ENCODE results near the gene GRAMD1B.

GRAMD1B gene

DNA sequence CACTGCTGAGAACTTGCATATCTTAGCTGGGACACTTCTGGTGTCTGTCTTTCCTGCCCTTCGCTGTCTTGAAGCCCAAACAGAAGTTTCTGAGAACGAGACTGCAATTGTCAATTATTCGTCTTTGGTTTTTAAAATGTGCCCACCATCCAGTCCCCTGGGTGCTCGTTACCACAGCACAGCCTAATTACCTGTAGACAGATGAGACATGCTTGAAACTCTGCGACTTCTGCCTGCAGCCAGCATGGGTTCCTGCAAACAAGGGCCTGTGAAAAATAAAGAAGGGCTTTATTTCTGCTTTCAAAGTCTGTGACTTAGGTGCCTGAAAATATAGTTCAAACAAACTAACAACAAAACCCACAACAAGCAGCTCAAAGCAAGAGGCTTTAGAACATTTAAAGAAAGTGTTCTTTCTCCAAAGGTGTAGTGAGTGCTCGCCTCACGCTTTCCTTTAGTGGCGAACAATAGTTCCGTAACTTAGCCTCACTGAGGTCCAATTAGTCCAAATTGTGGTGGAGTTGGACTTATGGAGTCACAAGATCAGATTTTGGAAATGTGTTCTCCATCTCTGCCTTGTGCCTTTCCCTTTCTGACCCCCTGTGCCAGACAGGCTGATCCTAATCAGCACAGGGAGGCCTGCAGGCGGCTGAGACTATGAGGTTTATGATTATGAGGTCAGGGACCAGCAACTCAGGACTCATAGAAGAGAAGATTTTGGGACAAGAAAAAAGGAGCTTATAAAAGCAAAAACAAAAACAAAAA is 20.4 kb upstream of the GRAMD1B start:
- no peak for DNase-seq

DNA sequence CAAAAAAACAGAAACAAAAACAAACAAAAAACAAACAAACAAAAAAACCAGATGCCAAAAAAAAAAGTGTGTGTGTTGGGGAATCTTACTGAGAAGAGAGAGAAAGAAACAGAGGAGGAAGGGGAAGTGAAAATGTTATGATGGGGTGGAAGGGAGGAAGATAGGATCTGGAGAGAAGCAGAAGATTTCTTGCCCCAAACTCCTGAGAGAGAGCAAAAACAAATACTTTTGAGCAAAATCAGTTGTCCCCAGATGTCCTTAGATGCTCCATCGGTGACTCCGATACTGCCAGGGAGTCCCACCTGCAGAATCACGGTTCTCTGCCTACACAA is 19.9 kb upstream of the GRAMD1B start:
- no peak for DNase-seq

- no peak for DNase-seq
Observed at GRCh38 chr11:123413636-123414035, 16.4 kb upstream of the GRAMD1B start.

DNA sequence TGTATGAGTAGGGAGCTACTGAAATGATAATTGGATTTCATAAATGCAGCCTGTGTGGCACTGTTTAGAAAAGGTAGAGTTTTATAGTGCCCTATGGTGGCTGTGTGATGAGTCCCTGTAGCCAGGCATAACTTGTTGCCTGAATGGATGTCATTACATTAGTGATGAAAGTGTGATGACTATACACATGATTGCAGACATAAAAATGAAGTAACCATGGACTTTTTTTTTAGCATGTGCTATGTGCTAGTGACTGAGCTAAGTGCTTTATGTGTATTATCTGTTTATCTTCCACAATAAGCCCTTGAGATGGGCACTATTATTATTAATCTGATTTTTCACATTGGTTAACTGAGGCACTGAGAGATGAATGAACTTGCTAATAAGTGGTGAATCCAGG is 13.5 kb upstream of the GRAMD1B start:
- DNase-seq = no peak

GRCh38 chr11:123418351-123419114 is 11.5 kb upstream of the GRAMD1B start:
- no peak for DNase-seq

DNA sequence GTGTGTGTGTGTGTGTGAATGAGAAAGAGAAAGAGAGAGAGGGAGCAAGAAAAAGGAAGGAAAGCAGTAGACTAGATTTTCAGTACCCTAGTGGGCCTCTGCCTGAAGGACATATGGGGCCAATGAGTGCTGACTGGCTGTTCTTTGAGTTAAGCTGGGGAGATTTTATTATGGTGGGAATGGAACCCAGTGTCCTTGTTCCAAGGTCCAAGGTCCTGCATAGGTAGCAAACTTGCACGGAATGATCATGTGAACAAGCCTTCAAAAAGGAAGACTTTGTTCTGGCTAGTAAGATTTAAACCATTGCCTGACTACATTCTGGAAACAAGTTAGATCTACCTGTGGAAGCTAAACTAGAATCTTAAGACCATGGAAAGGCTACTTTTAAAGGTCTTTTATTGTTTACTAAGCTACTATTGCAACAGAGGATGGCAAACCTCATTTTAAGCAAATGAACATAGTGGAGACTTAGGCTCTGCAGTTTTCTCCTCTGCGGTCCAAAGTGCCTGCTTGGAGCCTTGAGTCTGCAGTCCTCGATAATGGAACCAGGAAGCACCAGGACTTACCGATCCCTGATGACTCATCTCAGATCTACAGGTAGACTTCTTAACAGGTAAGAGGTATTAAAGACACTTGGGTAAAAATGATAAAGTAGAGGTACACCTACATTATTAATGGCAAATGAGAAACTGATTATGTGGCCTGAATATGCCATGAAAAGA is 10.2 kb upstream of the GRAMD1B start:
- DNase-seq = no peak

GRCh38 chr11:123421589-123421988 is 8.5 kb upstream of the GRAMD1B start:
- no peak for DNase-seq

DNA sequence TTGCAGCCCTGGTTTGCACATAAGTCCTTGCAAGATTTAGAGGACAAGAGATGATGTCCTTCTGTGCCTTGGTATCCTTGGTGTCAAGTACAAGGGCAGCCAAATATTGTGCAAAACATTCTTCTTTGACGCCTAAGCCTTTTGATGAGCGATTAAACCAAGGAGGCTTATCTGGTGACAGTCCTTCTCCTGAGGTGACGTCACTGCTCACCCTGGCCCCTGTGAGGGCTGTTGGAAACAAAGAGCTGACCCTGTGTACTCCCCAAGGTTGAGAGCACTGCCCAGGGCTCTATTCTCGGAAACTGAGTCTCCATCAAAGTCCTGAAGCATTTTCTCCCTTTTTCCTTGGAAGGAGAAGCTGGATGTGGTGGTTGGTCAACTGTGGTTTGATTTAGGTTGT is 4.7 kb upstream of the GRAMD1B start:
- DNase-seq = no peak

DNA sequence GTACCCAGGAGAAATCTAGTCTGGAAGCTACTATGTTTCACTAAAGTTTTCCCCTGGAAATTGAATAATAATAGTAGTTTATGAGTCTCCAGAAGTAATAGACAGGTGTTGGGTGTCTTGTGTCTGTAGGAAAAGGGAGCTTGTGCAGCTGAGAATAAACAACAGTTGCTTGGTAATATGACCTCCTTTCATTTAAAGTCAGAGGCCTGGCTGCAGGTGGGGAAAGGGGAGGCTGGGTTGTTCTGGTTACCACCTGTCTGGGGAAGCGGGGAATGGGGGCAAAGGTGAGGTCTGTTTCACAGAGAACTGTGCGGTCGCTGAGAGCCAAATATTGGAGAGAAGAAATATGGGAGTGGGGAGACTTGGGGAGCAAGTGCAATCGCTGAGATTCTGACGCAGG is 3.3 kb upstream of the GRAMD1B start:
- DNase-seq = no peak

DNA sequence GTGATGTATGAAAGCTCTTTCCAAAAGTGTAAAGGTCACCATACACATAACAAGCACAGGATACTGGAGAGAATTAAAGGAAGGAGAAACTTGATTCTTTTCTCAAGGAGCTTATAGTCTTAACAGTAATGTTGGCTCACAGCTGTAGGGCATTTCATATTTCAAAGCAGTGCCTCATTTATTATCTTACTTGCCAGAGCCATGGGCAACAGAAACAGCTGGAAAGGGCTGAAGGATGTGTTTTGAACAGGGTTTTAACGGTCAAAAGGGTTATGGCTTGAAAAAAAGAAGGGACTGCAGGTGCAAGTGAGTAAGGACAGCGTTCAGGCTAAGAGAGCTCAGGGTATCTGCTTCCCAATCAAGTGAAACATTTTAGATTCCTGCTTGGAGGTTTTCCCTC is 2.7 kb upstream of the GRAMD1B start:
- DNase-seq = no peak

- DNase-seq = no peak
Observed at GRCh38 chr11:123428116-123428715, 1.9 kb upstream of the GRAMD1B start.

- DNase-seq = no peak
Observed at GRCh38 chr11:123429336-123429735, 733 bp upstream of the GRAMD1B start.

DNA sequence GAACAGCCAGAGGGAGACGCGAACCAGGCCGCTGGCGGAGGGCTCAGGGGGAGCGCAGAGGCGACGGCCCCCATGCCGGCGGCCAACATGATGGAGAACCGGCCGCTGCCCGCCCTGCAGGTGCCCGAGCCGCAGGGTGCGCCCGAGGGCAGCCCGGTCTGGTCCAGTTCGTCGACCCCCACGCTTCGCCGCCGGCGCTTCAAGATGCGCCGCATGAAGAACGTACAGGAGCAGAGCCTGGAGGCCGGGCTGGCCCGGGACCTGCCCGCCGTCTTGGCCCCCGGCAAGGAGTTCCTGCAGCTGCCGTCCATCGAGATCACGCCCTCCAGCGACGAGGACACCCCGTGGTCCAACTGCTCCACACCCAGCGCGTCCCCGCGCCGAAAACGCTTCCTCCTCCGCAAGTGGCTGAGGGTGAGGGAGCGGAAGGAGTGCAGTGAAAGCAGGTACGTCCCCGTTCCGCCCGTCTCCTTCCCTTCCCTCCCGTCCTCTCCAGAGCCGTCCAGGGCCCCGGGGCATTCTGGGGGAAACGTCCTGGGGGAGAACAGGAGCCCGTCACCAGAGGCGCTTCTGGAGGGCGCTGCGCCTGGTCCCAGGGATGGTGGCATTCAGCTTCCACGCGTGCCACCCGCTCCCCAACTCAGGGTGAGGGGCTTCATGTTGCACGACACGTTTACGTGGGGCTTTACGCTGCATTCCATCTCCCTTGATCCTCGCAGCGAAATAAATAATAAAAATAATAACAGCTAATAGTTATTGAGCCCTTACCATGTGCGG is 840 bp downstream of the GRAMD1B start:
- DNase-seq = peak; percentile 8

GRCh38 chr11:123431619-123432018 is 1.6 kb downstream of the GRAMD1B start:
- no peak for DNase-seq

GRCh38 chr11:123434262-123434661 is 4.2 kb downstream of the GRAMD1B start:
- DNase-seq = no peak

DNA sequence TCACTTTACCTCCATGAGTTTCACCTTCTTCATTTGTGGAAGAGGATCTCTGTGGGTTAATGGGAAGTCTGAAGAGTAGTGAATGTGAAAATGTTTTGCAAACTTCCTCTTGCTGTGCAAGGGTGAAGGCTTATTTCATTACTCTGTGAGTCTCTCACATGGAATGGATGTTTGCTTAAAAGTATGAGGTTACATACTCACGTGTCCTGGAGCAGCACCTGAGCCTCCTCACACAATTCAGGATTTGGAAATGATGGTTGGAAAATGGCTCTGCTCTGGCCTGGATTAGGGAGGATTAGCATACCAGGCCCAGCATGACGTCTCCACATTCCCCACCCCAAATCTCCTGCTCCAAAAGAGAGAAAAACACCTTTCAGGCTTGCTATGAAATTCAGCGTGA is 4.8 kb downstream of the GRAMD1B start:
- no peak for DNase-seq

- no peak for DNase-seq
Observed at GRCh38 chr11:123437236-123437979, 7.3 kb downstream of the GRAMD1B start.

DNA sequence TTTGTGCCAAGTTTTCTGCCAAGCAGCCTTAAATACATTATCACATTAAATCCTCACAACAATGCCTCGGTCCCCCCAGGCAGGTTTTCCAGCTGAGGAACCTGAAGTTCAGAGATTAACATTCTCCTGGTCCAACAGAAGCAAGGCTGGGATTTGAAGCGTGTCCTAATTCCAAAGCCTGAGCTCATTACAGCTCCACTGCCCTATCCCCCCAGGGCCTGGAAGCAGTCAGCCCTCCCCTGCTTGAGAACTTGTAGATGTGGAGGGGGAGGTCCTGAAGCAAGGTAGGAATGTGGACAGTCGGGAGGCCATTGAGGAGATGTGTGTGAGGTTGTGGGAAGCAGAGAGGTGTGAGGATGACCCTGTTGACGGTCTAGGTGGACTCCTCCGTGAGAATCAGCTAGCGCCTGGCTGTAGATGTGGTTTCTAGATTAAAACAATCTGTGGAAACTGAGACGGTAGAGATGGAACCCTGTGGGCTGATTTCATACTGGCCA is 8.1 kb downstream of the GRAMD1B start:
- DNase-seq = no peak

DNA sequence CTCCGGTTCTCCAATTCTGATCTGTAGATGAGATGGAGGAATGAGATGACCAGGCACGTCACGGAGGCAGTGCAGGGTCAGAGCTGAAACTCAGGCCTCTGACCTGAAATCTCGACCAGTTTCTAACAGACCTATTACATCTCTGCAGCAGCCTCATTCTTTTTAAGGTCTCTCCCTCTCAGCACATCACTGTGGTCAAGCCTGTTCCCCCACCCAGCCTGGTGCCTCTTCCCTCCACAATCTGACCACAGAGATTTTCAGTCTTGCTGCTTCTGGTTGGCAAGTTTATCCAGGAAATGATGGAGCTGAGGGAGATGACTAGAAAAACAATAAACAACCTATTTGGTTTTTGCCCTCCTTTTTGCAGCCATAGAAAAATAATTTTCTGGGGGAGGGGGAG is 9.5 kb downstream of the GRAMD1B start:
- no peak for DNase-seq

GRCh38 chr11:123441161-123441560 is 11.1 kb downstream of the GRAMD1B start:
- no peak for DNase-seq

- DNase-seq = no peak
Observed at GRCh38 chr11:123443851-123444623, 14.0 kb downstream of the GRAMD1B start.

Data from kidney glomerular epithelial cell (primary cell).